A673 (cell line): Measurements from ENCODE around the gene TERT.

Experiments used
- EZH2 ChIP-seq: fragments of 200-600 bp; sonication (generic); IDR thresholded peaks from 2 replicates; pipeline ENCODE4 v1.6.1; 2017; ENCODE audit warnings: borderline replicate concordance, low read depth, mild to moderate bottlenecking, mixed read lengths, antibody characterized with exemption, low read length; ENCODE audit not compliant: poor library complexity, severe bottlenecking
- TF ChIP-seq, protein P1 (sequence below): fragments of 300-800, 200-600 bp; sonication (generic); conservative IDR thresholded peaks from 2 replicates; pipeline ENCODE4 v1.5.1; 2017; ENCODE audit warnings: low read depth, mild to moderate bottlenecking, antibody characterized with exemption, low read length, moderate library complexity, mixed read lengths

DNA sequence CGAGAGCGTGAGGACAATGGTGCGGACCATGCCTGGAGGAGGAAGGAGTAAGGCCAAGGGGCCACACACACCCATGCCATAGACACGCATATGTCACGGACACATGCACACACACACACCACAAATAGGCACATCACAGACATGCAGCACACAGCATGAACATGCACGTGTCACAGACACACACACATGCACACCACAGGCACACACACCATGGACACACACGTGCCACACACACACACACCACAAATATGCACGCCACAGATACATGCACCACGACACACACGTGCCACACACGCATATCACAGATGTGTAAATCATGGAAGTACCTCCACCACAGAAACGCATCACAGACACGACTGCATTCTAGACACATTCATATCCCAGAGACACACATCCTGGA is 16.7 kb downstream of the TERT start:
- TF ChIP-seq, protein P1, sequence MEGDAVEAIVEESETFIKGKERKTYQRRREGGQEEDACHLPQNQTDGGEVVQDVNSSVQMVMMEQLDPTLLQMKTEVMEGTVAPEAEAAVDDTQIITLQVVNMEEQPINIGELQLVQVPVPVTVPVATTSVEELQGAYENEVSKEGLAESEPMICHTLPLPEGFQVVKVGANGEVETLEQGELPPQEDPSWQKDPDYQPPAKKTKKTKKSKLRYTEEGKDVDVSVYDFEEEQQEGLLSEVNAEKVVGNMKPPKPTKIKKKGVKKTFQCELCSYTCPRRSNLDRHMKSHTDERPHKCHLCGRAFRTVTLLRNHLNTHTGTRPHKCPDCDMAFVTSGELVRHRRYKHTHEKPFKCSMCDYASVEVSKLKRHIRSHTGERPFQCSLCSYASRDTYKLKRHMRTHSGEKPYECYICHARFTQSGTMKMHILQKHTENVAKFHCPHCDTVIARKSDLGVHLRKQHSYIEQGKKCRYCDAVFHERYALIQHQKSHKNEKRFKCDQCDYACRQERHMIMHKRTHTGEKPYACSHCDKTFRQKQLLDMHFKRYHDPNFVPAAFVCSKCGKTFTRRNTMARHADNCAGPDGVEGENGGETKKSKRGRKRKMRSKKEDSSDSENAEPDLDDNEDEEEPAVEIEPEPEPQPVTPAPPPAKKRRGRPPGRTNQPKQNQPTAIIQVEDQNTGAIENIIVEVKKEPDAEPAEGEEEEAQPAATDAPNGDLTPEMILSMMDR = no peak
- no peak for TF ChIP-seq EZH2
